K562 (cell line): ENCODE measurements around the gene SYMPK. TPM values are rescaled to one million over a fixed set of nuclear protein-coding genes. Genes with fewer than 3 reads are reported as not detected.

ENCODE experiments used
- ATAC-seq: fragments of 200-7000 bp; cut with Tn5 transposase; 3 replicates; pipeline ENCODE4 v1.9.1; 2020; ENCODE audit warnings: moderate library complexity
- BruUV-seq: library from RNA; stranded (reverse); fragments of 400-500 nt; replicated peaks from 2 replicates; lab custom pipeline; 2021; lab: Mats Ljungman, UMichigan
- CTCF ChIA-PET: fragments of 300-600 bp; formaldehyde crosslinking; extraction: SDS; loops from one replicate; lab custom pipeline; 2021; ENCODE audit warnings: low intra/inter-chr PET ratio; lab: Yijun Ruan, JAX
- POLR2A ChIA-PET: fragments of 300-600, 350-650 bp; sonication (Branson Sonifier 250); formaldehyde crosslinking; extraction: SDS; loops from one replicate; lab custom pipeline; 2021; ENCODE audit warnings: antibody characterized with exemption, inconsistent platforms; lab: Yijun Ruan, JAX
- DNase-seq, 4 experiments: peaks; one replicate each; pipeline versions ENCODE4 v3.0.0 to v3.0.0-alpha.2; 2011 to 2018; ENCODE audit warnings: low spot score in 3 of 4, mixed read lengths in 3 of 4; ENCODE audit errors: extremely low read depth in 1 of 4
- FAIRE-seq: peaks from 2 replicates; lab custom pipeline; 2011; peaks lifted over from hg19 to GRCh38; lab: Jason Lieb, UNC
- H2AFZ ChIP-seq: 2 replicates; pipeline ENCODE4 v1.6.0; 2011; ENCODE audit warnings: low read depth, low read length, control low read depth, inconsistent platforms
- H3K27ac ChIP-seq: fragments of 200-600 bp; 3 replicates; pipeline ENCODE4 v1.8.0; 2011; ENCODE audit warnings: low read depth, mild to moderate bottlenecking, control low read depth, inconsistent platforms, low read length, moderate library complexity, mixed read lengths; ENCODE audit errors: extremely low read depth
- H3K27me3 ChIP-seq, 2 experiments: fragments of 300-600 bp in 1 of 2; 2 replicates in 1 of 2; 3 replicates in 1 of 2; pipeline versions ENCODE4 v1.6.0 to v1.8.0; 2011; ENCODE audit warnings: inconsistent platforms in 2 of 2, low read length in 2 of 2, mild to moderate bottlenecking in 1 of 2, mixed read lengths in 1 of 2, moderate library complexity in 1 of 2; ENCODE audit not compliant: control insufficient read depth in 2 of 2, insufficient read depth in 2 of 2
- H3K36me3 ChIP-seq: fragments of 300-600 bp; 3 replicates; pipeline ENCODE4 v1.8.0; 2011; ENCODE audit warnings: mild to moderate bottlenecking, low read length, inconsistent platforms; ENCODE audit not compliant: control insufficient read depth, insufficient read depth
- H3K4me1 ChIP-seq, 2 experiments: fragments of 200-600 bp in 1 of 2; replicated peaks in 1 of 2; 2 replicates in 1 of 2; 3 replicates in 1 of 2; pipeline versions ENCODE4 v1.5.1 to v1.8.0; 2011; ENCODE audit warnings: inconsistent platforms in 2 of 2, low read length in 2 of 2, mild to moderate bottlenecking in 1 of 2, mixed read lengths in 1 of 2, moderate library complexity in 1 of 2; ENCODE audit not compliant: control insufficient read depth in 2 of 2, insufficient read depth in 2 of 2
- H3K4me2 ChIP-seq: 2 replicates; pipeline ENCODE4 v1.6.1; 2011; ENCODE audit warnings: low read length, control low read depth, inconsistent platforms, mixed read lengths; ENCODE audit not compliant: insufficient read depth
- H3K4me3 ChIP-seq: fragments of 200-600 bp; sonication (generic), shearing (Covaris generic); 2 replicates; pipeline ENCODE4 v1.5.1; 2016; ENCODE audit warnings: control low read depth, inconsistent platforms
- H3K79me2 ChIP-seq: fragments of 200-600 bp; 3 replicates; pipeline ENCODE4 v1.8.0; 2011; ENCODE audit warnings: low read length, inconsistent platforms; ENCODE audit not compliant: control insufficient read depth, insufficient read depth
- H3K9ac ChIP-seq, 2 experiments: 2 replicates each; pipeline versions ENCODE4 v1.6.0 to v1.6.1; 2011; ENCODE audit warnings: low read depth in 2 of 2, low read length in 2 of 2, control low read depth in 1 of 2, inconsistent platforms in 1 of 2, mild to moderate bottlenecking in 1 of 2, mixed read lengths in 1 of 2; ENCODE audit not compliant: insufficient read depth in 1 of 2
- H3K9me1 ChIP-seq: one replicate; pipeline ENCODE4 v1.6.0; 2011; ENCODE audit warnings: inconsistent platforms, mild to moderate bottlenecking, low read length, moderate library complexity; ENCODE audit not compliant: control insufficient read depth, insufficient read depth
- H3K9me3 ChIP-seq: replicated peaks from 2 replicates; pipeline ENCODE4 v1.5.1; 2011; ENCODE audit warnings: low read depth, low read length, inconsistent platforms; ENCODE audit not compliant: control insufficient read depth, insufficient read depth
- H4K20me1 ChIP-seq: replicated peaks from 2 replicates; pipeline ENCODE4 v1.6.1; 2011; ENCODE audit warnings: low read length, inconsistent platforms, mixed read lengths; ENCODE audit not compliant: control insufficient read depth, insufficient read depth
- BDP1 ChIP-seq: IDR thresholded peaks from 3 replicates; pipeline ENCODE4 v1.6.1; 2011; ENCODE audit not compliant: insufficient read length, insufficient read depth
- CBFB ChIP-seq: sonication (generic); formaldehyde crosslinking; IDR thresholded peaks from 2 replicates; pipeline ENCODE4 v1.4.0; 2020; ENCODE audit warnings: mild to moderate bottlenecking, missing genetic modification reagents
- EP300 ChIP-seq: IDR thresholded peaks from 2 replicates; pipeline ENCODE4 v1.6.1; 2012; ENCODE audit warnings: low read length, improper control_type of control experiment
- ESRRA ChIP-seq: fragments of 450-650 bp; IDR thresholded peaks from 2 replicates; pipeline ENCODE4 v1.6.1; 2014; ENCODE audit warnings: low read depth, mild to moderate bottlenecking, moderate library complexity, borderline replicate concordance
- ESRRB ChIP-seq: fragments of 250-450 bp; sonication (Bioruptor Pico); IDR thresholded peaks from 2 replicates; pipeline ENCODE4 v1.5.0; 2020; ENCODE audit warnings: mild to moderate bottlenecking, moderate library complexity, borderline replicate concordance
- FOXK1 ChIP-seq: sonication (generic); formaldehyde crosslinking; IDR thresholded peaks from 2 replicates; pipeline ENCODE4 v1.8.0; 2022; ENCODE audit warnings: missing genetic modification reagents, mild to moderate bottlenecking, borderline replicate concordance
- JUND ChIP-seq, 2 experiments: IDR thresholded peaks; 2 replicates in 1 of 2; 3 replicates in 1 of 2; pipeline ENCODE4 v1.6.1; 2011; ENCODE audit warnings: borderline replicate concordance in 2 of 2, low read depth in 2 of 2, low read length in 2 of 2, improper control_type of control experiment in 1 of 2, missing biosample characterization in 1 of 2, missing genetic modification characterization in 1 of 2, missing genetic modification reagents in 1 of 2
- KDM1A ChIP-seq, 2 experiments: fragments of 450-650 bp; IDR thresholded peaks; 2 replicates each; pipeline ENCODE4 v1.6.1; 2016; ENCODE audit warnings: mild to moderate bottlenecking in 2 of 2
- KDM5B ChIP-seq: fragments of 200-600 bp; sonication (generic); IDR thresholded peaks from 2 replicates; pipeline ENCODE4 v1.6.1; 2012; ENCODE audit warnings: low read depth, mild to moderate bottlenecking, moderate library complexity, low read length, control low read depth, inconsistent platforms; ENCODE audit not compliant: insufficient replicate concordance
- RB1 ChIP-seq: fragments of 450-650 bp; IDR thresholded peaks from 2 replicates; pipeline ENCODE4 v1.6.1; 2017; ENCODE audit warnings: low read depth, mild to moderate bottlenecking
- RBM39 ChIP-seq: fragments of 200-400 bp; formaldehyde crosslinking; optimal IDR thresholded peaks from 2 replicates; pipeline ENCODE3; 2018; ENCODE audit warnings: low read depth, low read length
- STAT5B ChIP-seq: fragments of 250-450 bp; sonication (Bioruptor Pico); IDR thresholded peaks from 2 replicates; pipeline ENCODE4 v1.8.0; 2021; ENCODE audit warnings: mild to moderate bottlenecking, inconsistent platforms
- TAL1 ChIP-seq: fragments of 450-650 bp; IDR thresholded peaks from 2 replicates; pipeline ENCODE4 v1.6.1; 2016; ENCODE audit warnings: mild to moderate bottlenecking
- ZNF23 ChIP-seq: fragments of 250-450 bp; sonication (Bioruptor Pico); IDR thresholded peaks from 2 replicates; pipeline ENCODE4 v1.4.0; 2020; ENCODE audit warnings: mild to moderate bottlenecking
- ZNF668 ChIP-seq: fragments of 250-450 bp; sonication (Bioruptor Pico); IDR thresholded peaks from 2 replicates; pipeline ENCODE4 v1.8.0; 2022; ENCODE audit warnings: mild to moderate bottlenecking, inconsistent platforms
- ZNF766 ChIP-seq: fragments of 200-800 bp; sonication (Bioruptor generic); conservative IDR thresholded peaks from 2 replicates; pipeline ENCODE4 v1.6.1; 2016; ENCODE audit warnings: missing genetic modification characterization, missing compliant biosample characterization
- WGBS: fragments of 100-300 bp; shearing (Covaris generic); methylation state at CpG from one replicate; pipeline ENCODE4 v1.1.6; 2016; ENCODE audit warnings: low coverage, mixed read lengths; ENCODE audit not compliant: insufficient coverage; ENCODE audit errors: missing lambda C conversion rate; 5-methylcytosine and 5-hydroxymethylcytosine counted together
- in situ Hi-C: fragments of 300-500 bp; cut with MboI; formaldehyde crosslinking; loops from 4 replicates; pipeline ENCODE4 v1.15.0; 2018; ENCODE audit warnings: inconsistent platforms, mixed read lengths
- intact Hi-C: fragments of 100-400 bp; cut with micrococcal nuclease; formaldehyde crosslinking; loops from 2 replicates; pipeline ENCODE4 v1.14.2; 2022
- polyA plus RNA-seq, 8 experiments: library from polyadenylated mRNA; depleted of rRNA in 4 of 8; stranded (reverse) in 5 of 8; unstranded in 3 of 8; fragments of >200 nt; fragmentation: Nextera tagmentation in 2 of 8; fragmentation: Illumina TruSeq in 1 of 8; extraction: Ambion mirVana in 2 of 8; extraction: Trizol in 1 of 8; gene quantifications; 2 replicates each; pipeline versions ENCODE4 v1.2.1 to v1.2.3, GENCODE V29; 2011 to 2014; ENCODE audit warnings: inconsistent platforms in 1 of 8, missing spikeins in 1 of 8
- total RNA-seq, 7 experiments: library from RNA; depleted of rRNA in 6 of 7; stranded (reverse); fragments of >200 nt in 6 of 7; fragmentation: Illumina TruSeq in 2 of 7; extraction: Trizol in 2 of 7; gene quantifications; 2 replicates each; pipeline versions ENCODE4 v1.2.1 to v1.2.3, GENCODE V29; 2011 to 2021; ENCODE audit warnings: low replicate concordance in 1 of 7
- TF ChIP-seq, protein P1 (sequence below): fragments of 250-450 bp; sonication (Bioruptor Pico); IDR thresholded peaks from 2 replicates; pipeline ENCODE4 v1.5.0; 2020; ENCODE audit warnings: mild to moderate bottlenecking, borderline replicate concordance
- TF ChIP-seq, protein P2 (sequence below): IDR thresholded peaks from 2 replicates; pipeline ENCODE4 v1.6.1; 2012; ENCODE audit warnings: low read depth, low read length, improper control_type of control experiment, borderline replicate concordance

SYMPK gene
- total and polyA plus RNA-seq, 9 of the 15 experiments (the other 6 are each of a cell fraction or from before 2014, with no cell fraction given), result 0.73 to 95.5 (median 58.4) TPM

GRCh38 chr19:45780448-45781213, 82.3 kb downstream of the SYMPK start:
- Histone ChIP-seq H3K9ac (peak overlapping the region in 1 of 2 experiments; percentile 84; a peak in 2 of 4 replicates), H3K36me3 (peaks cover 23% of the 10 kb centered on the region; the same call in 2 of the 3 replicates), H3K27me3 (no peaks in the 10 kb centered on the region), H3K4me1 (peaks cover 16 to 67% of the 10 kb centered on the region in 2 experiments), H3K27ac (no peak overlapping the region), H3K79me2 (no peaks in the 10 kb centered on the region), H4K20me1 (peaks cover 10% of the 10 kb centered on the region; the same call in 1 of the 2 replicates), H3K4me2 (peak overlapping the region; percentile 80), H2AFZ (no peak overlapping the region), H3K9me1 (peaks cover 9% of the 10 kb centered on the region), H3K4me3 (no peak overlapping the region), H3K9me3 (no peaks in the 10 kb centered on the region)
- peak in 2 of 4 experiments; percentile 45 to 49 for DNase-seq
- in situ Hi-C loops (no loop called here), intact Hi-C loops (no loop called here)
- POLR2A ChIA-PET, result interaction anchor here (2.5 to 7.7 kb wide), 2 partner anchors 9 to 12 kb away, joined by 9 to 70 read pairs; partner anchors contain the start of genes DMWD and SIX5
- peak; percentile 18 for ATAC-seq
- WGBS, result 31% methylated on average over 9 of the region's 13 CpGs
- CTCF ChIA-PET, result no interaction called here
- FAIRE-seq, result no peak
- no TSS peak for BruUV-seq
- TF ChIP-seq ESRRA (no peak), ZNF668 (CRISPR knock-in tag) (no peak), BDP1 (no peak), FOXK1 (CRISPR knock-in tag) (no peak), RBM39 (peak; percentile 25), RB1 (no peak), STAT5B (CRISPR knock-in tag) (no peak), EP300 (no peak), ESRRB (CRISPR knock-in tag) (no peak), CBFB (CRISPR knock-in tag) (no peak), ZNF23 (CRISPR knock-in tag) (no peak), KDM5B (no peak), TAL1 (no peak), KDM1A (IDR thresholded peaks at IDR 0.05) (peak; percentile 64 to 84; a peak in 3 of 4 replicates), ZNF766 (CRISPR knock-in tag) (no peak), JUND (IDR thresholded peaks at IDR 0.05; ENCODE audit: borderline replicate concordance, low read depth, low read length) (no peak), JUND (tag; IDR thresholded peaks at IDR 0.05; ENCODE audit: borderline replicate concordance, low read depth, low read length) (no peak)
- TF ChIP-seq, protein P1, sequence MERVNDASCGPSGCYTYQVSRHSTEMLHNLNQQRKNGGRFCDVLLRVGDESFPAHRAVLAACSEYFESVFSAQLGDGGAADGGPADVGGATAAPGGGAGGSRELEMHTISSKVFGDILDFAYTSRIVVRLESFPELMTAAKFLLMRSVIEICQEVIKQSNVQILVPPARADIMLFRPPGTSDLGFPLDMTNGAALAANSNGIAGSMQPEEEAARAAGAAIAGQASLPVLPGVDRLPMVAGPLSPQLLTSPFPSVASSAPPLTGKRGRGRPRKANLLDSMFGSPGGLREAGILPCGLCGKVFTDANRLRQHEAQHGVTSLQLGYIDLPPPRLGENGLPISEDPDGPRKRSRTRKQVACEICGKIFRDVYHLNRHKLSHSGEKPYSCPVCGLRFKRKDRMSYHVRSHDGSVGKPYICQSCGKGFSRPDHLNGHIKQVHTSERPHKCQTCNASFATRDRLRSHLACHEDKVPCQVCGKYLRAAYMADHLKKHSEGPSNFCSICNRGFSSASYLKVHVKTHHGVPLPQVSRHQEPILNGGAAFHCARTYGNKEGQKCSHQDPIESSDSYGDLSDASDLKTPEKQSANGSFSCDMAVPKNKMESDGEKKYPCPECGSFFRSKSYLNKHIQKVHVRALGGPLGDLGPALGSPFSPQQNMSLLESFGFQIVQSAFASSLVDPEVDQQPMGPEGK (CRISPR knock-in tag), result no peak
- TF ChIP-seq, protein P2, sequence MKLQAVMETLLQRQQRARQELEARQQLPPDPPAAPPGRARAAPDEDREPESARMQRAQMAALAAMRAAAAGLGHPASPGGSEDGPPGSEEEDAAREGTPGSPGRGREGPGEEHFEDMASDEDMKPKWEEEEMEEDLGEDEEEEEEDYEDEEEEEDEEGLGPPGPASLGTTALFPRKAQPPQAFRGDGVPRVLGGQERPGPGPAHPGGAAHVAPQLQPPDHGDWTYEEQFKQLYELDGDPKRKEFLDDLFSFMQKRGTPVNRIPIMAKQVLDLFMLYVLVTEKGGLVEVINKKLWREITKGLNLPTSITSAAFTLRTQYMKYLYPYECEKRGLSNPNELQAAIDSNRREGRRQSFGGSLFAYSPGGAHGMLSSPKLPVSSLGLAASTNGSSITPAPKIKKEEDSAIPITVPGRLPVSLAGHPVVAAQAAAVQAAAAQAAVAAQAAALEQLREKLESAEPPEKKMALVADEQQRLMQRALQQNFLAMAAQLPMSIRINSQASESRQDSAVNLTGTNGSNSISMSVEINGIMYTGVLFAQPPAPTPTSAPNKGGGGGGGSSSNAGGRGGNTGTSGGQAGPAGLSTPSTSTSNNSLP, result no peak
